ENCODE measurements around the gene FBXO2.

DNA sequence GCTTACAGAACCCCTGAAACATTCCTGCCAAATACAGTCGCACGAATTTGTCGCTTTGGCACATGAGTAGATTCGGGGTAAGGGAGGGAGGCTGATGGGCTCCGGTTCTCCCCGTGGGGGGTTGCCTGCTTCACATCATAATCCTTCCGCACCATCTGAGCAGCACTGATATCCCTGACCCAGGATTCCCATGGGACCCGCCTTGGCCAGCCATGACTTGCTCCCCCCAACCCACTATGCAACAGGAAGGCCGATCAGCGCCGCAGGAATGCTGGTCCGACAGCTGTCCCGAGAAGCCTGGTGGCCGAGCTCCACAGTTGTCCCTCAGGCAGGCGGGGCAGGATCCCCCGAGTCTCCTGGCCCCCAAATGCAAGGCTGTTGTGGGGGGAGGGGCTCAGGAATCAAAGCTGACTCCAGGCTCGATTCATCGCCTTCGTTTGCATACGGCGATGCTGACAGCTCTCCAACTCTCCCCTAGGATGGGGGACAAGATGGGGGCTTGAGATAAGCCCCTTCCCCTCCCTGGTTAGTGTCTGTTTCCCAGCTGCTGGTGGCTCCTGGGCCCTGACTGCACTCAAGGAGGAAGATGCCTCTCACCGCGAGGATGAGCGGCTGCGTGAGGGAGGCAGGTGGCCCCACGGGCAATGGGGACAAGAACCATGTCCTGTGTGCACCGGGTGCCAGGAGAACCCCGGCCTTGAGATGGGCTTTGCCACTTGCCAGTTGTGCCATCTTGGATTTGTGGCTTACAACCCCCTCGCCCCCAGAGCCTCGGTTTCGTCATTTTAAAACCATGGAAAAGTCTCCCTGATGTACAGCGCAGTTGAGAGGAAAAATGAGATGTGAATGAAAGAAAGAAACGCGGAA, 46.6 kb upstream of the FBXO2 start:
- TF ChIP-seq GATA2 (IDR thresholded peaks at IDR 0.05; ENCODE audit: low read depth, low read length): peak; percentile 83
- TF ChIP-seq GATA3 (IDR thresholded peaks at IDR 0.05; ENCODE audit: low read depth, low read length): no peak

Data from SH-SY5Y (cell line).